Measurements from ENCODE around the gene PLA2G2A. TPM values are rescaled to one million over a fixed set of nuclear protein-coding genes. Genes with fewer than 3 reads are reported as not detected.

PLA2G2A gene
- total and polyA plus RNA-seq, 2 donors, result 0.28 to 84.5 TPM

GRCh38 chr1:19976317-19977003 lies 3.0 kb downstream of the PLA2G2A start:
- WGBS, result 93% methylated on average over 7 of the region's 7 CpGs

GRCh38 chr1:19975423-19976193 lies 3.8 kb downstream of the PLA2G2A start:
- DNase-seq (ENCODE audit: low read depth in 6 of 9, low spot score in 9 of 9), result no peak
- no peaks in the 10 kb centered on the region for H3K27me3 ChIP-seq (ENCODE audit: control insufficient read depth in 2 of 2, insufficient read depth in 1 of 2, low read length in 1 of 2)
- H3K4me1 ChIP-seq (ENCODE audit: control insufficient read depth in 2 of 2, insufficient read depth in 2 of 2, low read length in 2 of 2), result no peaks in the 10 kb centered on the region
- no peaks in the 10 kb centered on the region for H3K36me3 ChIP-seq (ENCODE audit: control insufficient read depth in 2 of 2, insufficient read depth in 2 of 2, low read length in 1 of 2)
- WGBS, result 62% methylated on average over 6 of the region's 6 CpGs
- H3K27ac ChIP-seq (ENCODE audit: low read depth in 1 of 2, low read length in 1 of 2), result no peak overlapping the region
- no peaks in the 10 kb centered on the region for H3K9me3 ChIP-seq (ENCODE audit: control insufficient read depth in 2 of 2, insufficient read depth in 1 of 2, low read length in 1 of 2)
- H3K4me3 ChIP-seq (ENCODE audit: low read length in 2 of 2), result no peak overlapping the region

More at GRCh38 chr1:19976317-19977003, 3.0 kb downstream of the PLA2G2A start:
- H3K4me3 ChIP-seq (ENCODE audit: low read length in 2 of 2), result no peak overlapping the region
- no peaks in the 10 kb centered on the region for H3K27me3 ChIP-seq (ENCODE audit: control insufficient read depth in 2 of 2, insufficient read depth in 1 of 2, low read length in 1 of 2)
- no peak for DNase-seq (ENCODE audit: low read depth in 6 of 9, low spot score in 9 of 9)
- no peak overlapping the region for H3K27ac ChIP-seq (ENCODE audit: low read depth in 1 of 2, low read length in 1 of 2)
- H3K9me3 ChIP-seq (ENCODE audit: control insufficient read depth in 2 of 2, insufficient read depth in 1 of 2, low read length in 1 of 2), result no peaks in the 10 kb centered on the region
- H3K4me1 ChIP-seq (ENCODE audit: control insufficient read depth in 2 of 2, insufficient read depth in 2 of 2, low read length in 2 of 2), result no peaks in the 10 kb centered on the region
- no peaks in the 10 kb centered on the region for H3K36me3 ChIP-seq (ENCODE audit: control insufficient read depth in 2 of 2, insufficient read depth in 2 of 2, low read length in 1 of 2)

DNA sequence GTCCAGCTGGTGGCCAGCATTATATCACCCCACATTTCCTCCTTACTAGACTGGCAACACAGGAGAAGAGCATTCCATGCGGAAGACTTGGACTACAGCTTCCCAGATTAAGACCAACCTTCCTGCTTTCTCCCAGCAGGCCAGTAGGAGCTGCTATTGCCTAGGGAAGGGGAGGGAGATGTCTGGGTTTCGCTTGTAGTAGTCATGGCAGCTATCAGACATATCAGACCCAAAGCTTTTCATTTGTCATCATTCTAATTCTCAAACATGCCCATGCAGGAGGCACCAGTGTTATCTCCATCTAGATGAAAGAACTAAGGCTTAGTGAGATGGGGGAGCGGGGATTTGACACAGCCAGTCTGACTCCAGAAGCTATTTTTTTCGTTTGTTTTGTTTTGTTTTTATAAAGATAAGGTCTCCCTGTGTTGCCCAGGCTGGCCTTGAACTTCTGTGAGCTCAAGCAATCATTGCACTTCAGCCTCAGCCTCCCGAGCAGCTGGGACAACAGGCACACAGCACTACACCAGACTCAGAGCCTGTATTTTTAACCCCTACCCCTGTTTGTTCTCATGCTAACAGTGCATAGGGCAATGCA lies 4.5 kb downstream of the PLA2G2A start:
- WGBS, result 38% methylated on average over 5 of the region's 5 CpGs
- Histone ChIP-seq H3K27me3 (ENCODE audit: control insufficient read depth in 2 of 2, insufficient read depth in 1 of 2, low read length in 1 of 2) (no peaks in the 10 kb centered on the region), H3K27ac (ENCODE audit: low read depth in 1 of 2, low read length in 1 of 2) (no peak overlapping the region), H3K9me3 (ENCODE audit: control insufficient read depth in 2 of 2, insufficient read depth in 1 of 2, low read length in 1 of 2) (no peaks in the 10 kb centered on the region), H3K4me1 (ENCODE audit: control insufficient read depth in 2 of 2, insufficient read depth in 2 of 2, low read length in 2 of 2) (no peaks in the 10 kb centered on the region), H3K4me3 (ENCODE audit: low read length in 2 of 2) (no peak overlapping the region), H3K36me3 (ENCODE audit: control insufficient read depth in 2 of 2, insufficient read depth in 2 of 2, low read length in 1 of 2) (no peaks in the 10 kb centered on the region)
- no peak for DNase-seq (ENCODE audit: low read depth in 6 of 9, low spot score in 9 of 9)

GRCh38 chr1:19973616-19974015 lies 5.8 kb downstream of the PLA2G2A start:
- 85% methylated on average over 3 of the region's 3 CpGs for WGBS
- Histone ChIP-seq H3K4me1 (ENCODE audit: control insufficient read depth in 2 of 2, insufficient read depth in 2 of 2, low read length in 2 of 2) (no peaks in the 10 kb centered on the region), H3K9me3 (ENCODE audit: control insufficient read depth in 2 of 2, insufficient read depth in 1 of 2, low read length in 1 of 2) (no peaks in the 10 kb centered on the region), H3K4me3 (ENCODE audit: low read length in 2 of 2) (no peak overlapping the region), H3K27ac (ENCODE audit: low read depth in 1 of 2, low read length in 1 of 2) (no peak overlapping the region), H3K36me3 (ENCODE audit: control insufficient read depth in 2 of 2, insufficient read depth in 2 of 2, low read length in 1 of 2) (no peaks in the 10 kb centered on the region), H3K27me3 (ENCODE audit: control insufficient read depth in 2 of 2, insufficient read depth in 1 of 2, low read length in 1 of 2) (no peaks in the 10 kb centered on the region)
- DNase-seq (ENCODE audit: low read depth in 6 of 9, low spot score in 9 of 9), result no peak

GRCh38 chr1:19971664-19972063 lies 7.8 kb downstream of the PLA2G2A start:
- 92% methylated on average over 1 of the region's 1 CpG for WGBS
- DNase-seq (ENCODE audit: low read depth in 6 of 9, low spot score in 9 of 9), result no peak
- no peaks in the 10 kb centered on the region for H3K9me3 ChIP-seq (ENCODE audit: control insufficient read depth in 2 of 2, insufficient read depth in 1 of 2, low read length in 1 of 2)
- no peaks in the 10 kb centered on the region for H3K36me3 ChIP-seq (ENCODE audit: control insufficient read depth in 2 of 2, insufficient read depth in 2 of 2, low read length in 1 of 2)
- H3K4me1 ChIP-seq (ENCODE audit: control insufficient read depth in 2 of 2, insufficient read depth in 2 of 2, low read length in 2 of 2), result no peaks in the 10 kb centered on the region
- no peak overlapping the region for H3K27ac ChIP-seq (ENCODE audit: low read depth in 1 of 2, low read length in 1 of 2)
- H3K27me3 ChIP-seq (ENCODE audit: control insufficient read depth in 2 of 2, insufficient read depth in 1 of 2, low read length in 1 of 2), result no peaks in the 10 kb centered on the region
- H3K4me3 ChIP-seq (ENCODE audit: low read length in 2 of 2), result no peak overlapping the region

- H3K27me3 ChIP-seq (ENCODE audit: control insufficient read depth in 2 of 2, insufficient read depth in 1 of 2, low read length in 1 of 2), result no peaks in the 10 kb centered on the region
- H3K36me3 ChIP-seq (ENCODE audit: control insufficient read depth in 2 of 2, insufficient read depth in 2 of 2, low read length in 1 of 2), result no peaks in the 10 kb centered on the region
- H3K9me3 ChIP-seq (ENCODE audit: control insufficient read depth in 2 of 2, insufficient read depth in 1 of 2, low read length in 1 of 2), result no peaks in the 10 kb centered on the region
- no peaks in the 10 kb centered on the region for H3K4me1 ChIP-seq (ENCODE audit: control insufficient read depth in 2 of 2, insufficient read depth in 2 of 2, low read length in 2 of 2)
- H3K27ac ChIP-seq (ENCODE audit: low read depth in 1 of 2, low read length in 1 of 2), result no peak overlapping the region
- 72% methylated on average over 5 of the region's 5 CpGs for WGBS
- no peak overlapping the region for H3K4me3 ChIP-seq (ENCODE audit: low read length in 2 of 2)
- no peak for DNase-seq (ENCODE audit: low read depth in 6 of 9, low spot score in 9 of 9)
These were observed 9.3 kb downstream of the PLA2G2A start for GRCh38 chr1:19969898-19970660.

- Histone ChIP-seq H3K27ac (ENCODE audit: low read depth in 1 of 2, low read length in 1 of 2) (no peak overlapping the region), H3K27me3 (ENCODE audit: control insufficient read depth in 2 of 2, insufficient read depth in 1 of 2, low read length in 1 of 2) (no peaks in the 10 kb centered on the region), H3K36me3 (ENCODE audit: control insufficient read depth in 2 of 2, insufficient read depth in 2 of 2, low read length in 1 of 2) (no peaks in the 10 kb centered on the region), H3K4me1 (ENCODE audit: control insufficient read depth in 2 of 2, insufficient read depth in 2 of 2, low read length in 2 of 2) (no peaks in the 10 kb centered on the region), H3K9me3 (ENCODE audit: control insufficient read depth in 2 of 2, insufficient read depth in 1 of 2, low read length in 1 of 2) (no peaks in the 10 kb centered on the region), H3K4me3 (ENCODE audit: low read length in 2 of 2) (no peak overlapping the region)
- 89% methylated on average over 9 of the region's 9 CpGs for whole genome bisulfite sequencing
- no peak for DNase-seq (ENCODE audit: low read depth in 6 of 9, low spot score in 9 of 9)
These were observed 11.6 kb downstream of the PLA2G2A start for GRCh38 chr1:19967808-19968207.

DNA sequence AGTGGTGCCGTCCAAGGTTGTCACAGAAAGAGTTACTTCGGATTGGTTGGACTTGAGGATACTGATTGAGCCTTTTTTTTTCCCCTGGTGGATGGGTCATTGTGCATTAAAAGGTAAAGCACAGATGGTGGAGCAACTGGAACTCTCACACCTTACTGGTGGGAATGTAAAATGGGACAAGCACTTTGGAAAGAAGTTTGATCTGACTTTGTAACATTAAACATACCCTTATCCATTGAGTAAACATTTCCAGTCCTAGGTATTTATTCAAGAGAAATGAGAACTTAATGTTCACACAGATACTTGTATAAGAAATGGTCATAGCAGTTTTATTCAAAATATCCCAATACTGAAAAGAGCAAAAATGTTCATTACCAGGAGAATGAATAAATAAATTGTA lies 14.9 kb downstream of the PLA2G2A start:
- Histone ChIP-seq H3K36me3 (ENCODE audit: control insufficient read depth in 2 of 2, insufficient read depth in 2 of 2, low read length in 1 of 2) (no peaks in the 10 kb centered on the region), H3K4me1 (ENCODE audit: control insufficient read depth in 2 of 2, insufficient read depth in 2 of 2, low read length in 2 of 2) (no peaks in the 10 kb centered on the region), H3K27ac (ENCODE audit: low read depth in 1 of 2, low read length in 1 of 2) (no peak overlapping the region), H3K9me3 (ENCODE audit: control insufficient read depth in 2 of 2, insufficient read depth in 1 of 2, low read length in 1 of 2) (no peaks in the 10 kb centered on the region), H3K27me3 (ENCODE audit: control insufficient read depth in 2 of 2, insufficient read depth in 1 of 2, low read length in 1 of 2) (no peaks in the 10 kb centered on the region), H3K4me3 (ENCODE audit: low read length in 2 of 2) (no peak overlapping the region)
- no peak for DNase-seq (ENCODE audit: low read depth in 6 of 9, low spot score in 9 of 9)
- 99% methylated on average over 2 of the region's 2 CpGs for whole genome bisulfite sequencing

- no peak overlapping the region for H3K4me3 ChIP-seq (ENCODE audit: low read length in 2 of 2)
- H3K36me3 ChIP-seq (ENCODE audit: control insufficient read depth in 2 of 2, insufficient read depth in 2 of 2, low read length in 1 of 2), result no peaks in the 10 kb centered on the region
- 97% methylated on average over 4 of the region's 4 CpGs for WGBS
- H3K27ac ChIP-seq (ENCODE audit: low read depth in 1 of 2, low read length in 1 of 2), result no peak overlapping the region
- no peak for DNase-seq (ENCODE audit: low read depth in 6 of 9, low spot score in 9 of 9)
- no peaks in the 10 kb centered on the region for H3K9me3 ChIP-seq (ENCODE audit: control insufficient read depth in 2 of 2, insufficient read depth in 1 of 2, low read length in 1 of 2)
- no peaks in the 10 kb centered on the region for H3K4me1 ChIP-seq (ENCODE audit: control insufficient read depth in 2 of 2, insufficient read depth in 2 of 2, low read length in 2 of 2)
- H3K27me3 ChIP-seq (ENCODE audit: control insufficient read depth in 2 of 2, insufficient read depth in 1 of 2, low read length in 1 of 2), result no peaks in the 10 kb centered on the region
These were observed 15.8 kb downstream of the PLA2G2A start for GRCh38 chr1:19963636-19964035.
